Thyroid gland (tissue), 4 donors: ENCODE data around the gene SMARCD2.

Experiments
- CTCF ChIP-seq, 6 experiments: fragments of 200-600 bp in 3 of 6; fragments of 450-650 bp in 3 of 6; sonication (generic) in 3 of 6; IDR thresholded peaks; one replicate each; pipeline ENCODE4 v1.5.1; 2016 to 2019; ENCODE audit warnings: antibody characterized with exemption in 6 of 6, mild to moderate bottlenecking in 2 of 6, inconsistent platforms in 1 of 6, moderate library complexity in 1 of 6
- POLR2A ChIP-seq, 2 donors: fragments of 450-650 bp; IDR thresholded peaks; one replicate each; pipeline ENCODE4 v1.6.1; 2017; ENCODE audit warnings: antibody characterized with exemption in 2 of 2, mild to moderate bottlenecking in 2 of 2, moderate library complexity in 1 of 2

- no peak for TF ChIP-seq POLR2A (IDR thresholded peaks at IDR 0.05)
- TF ChIP-seq CTCF (IDR thresholded peaks at IDR 0.05): no peak
Measured at GRCh38 chr17:63859257-63859656, 16.8 kb upstream of the SMARCD2 start.
